PC-9 (cell line): ENCODE data around the gene CFH. TPM values are rescaled to one million over a fixed set of nuclear protein-coding genes. Genes with fewer than 3 reads are reported as not detected.

Source experiments
- BruUV-seq: library from RNA; stranded (reverse); fragments of 400-500 nt; replicated peaks from 2 replicates; lab custom pipeline; 2021; lab: Mats Ljungman, UMichigan
- CTCF ChIA-PET: fragments of 300-600 bp; sonication (Branson Sonifier 250); formaldehyde crosslinking; loops from one replicate; lab custom pipeline; 2022; ENCODE audit warnings: antibody characterized with exemption; lab: Charles Lee
- POLR2A ChIA-PET: fragments of 300-600 bp; sonication (Branson Sonifier 250); formaldehyde crosslinking; loops from one replicate; lab custom pipeline; 2022; ENCODE audit warnings: antibody characterized with exemption; ENCODE audit not compliant: unreplicated experiment; lab: Charles Lee
- DNase-seq, 2 experiments: peaks; one replicate each; pipeline versions ENCODE4 v3.0.0 to v3.0.0-alpha.2; 2015 to 2022; ENCODE audit warnings: mixed read lengths in 1 of 2
- H2AFZ ChIP-seq: fragments of 200-600 bp; sonication (generic); 2 replicates; pipeline ENCODE4 v1.8.1; 2017; ENCODE audit warnings: antibody characterized with exemption
- H3F3A ChIP-seq: fragments of 200-600 bp; sonication (generic); 2 replicates; pipeline ENCODE4 v1.8.1; 2017; ENCODE audit warnings: antibody characterized with exemption, mild to moderate bottlenecking, low read depth; ENCODE audit not compliant: insufficient read depth
- H3K27ac ChIP-seq: fragments of 200-600 bp; sonication (generic); 2 replicates; pipeline ENCODE4 v1.6.1; 2016; ENCODE audit warnings: mixed run types
- H3K27me3 ChIP-seq: fragments of 200-600 bp; sonication (generic); 2 replicates; pipeline ENCODE4 v1.6.1; 2016; ENCODE audit warnings: low read depth, mixed run types; ENCODE audit not compliant: insufficient read depth
- H3K36me3 ChIP-seq: fragments of 200-600 bp; sonication (generic); 2 replicates; pipeline ENCODE4 v1.6.1; 2016; ENCODE audit warnings: low read depth, mixed run types
- H3K4me1 ChIP-seq: fragments of 200-600 bp; sonication (generic); replicated peaks from 2 replicates; pipeline ENCODE4 v1.6.1; 2016; ENCODE audit warnings: mixed run types; ENCODE audit not compliant: insufficient read depth
- H3K4me2 ChIP-seq: fragments of 200-600 bp; sonication (generic); 2 replicates; pipeline ENCODE4 v1.6.1; 2017; ENCODE audit warnings: mixed run types
- H3K4me3 ChIP-seq: fragments of 200-600 bp; sonication (generic); 2 replicates; pipeline ENCODE4 v1.6.1; 2016; ENCODE audit warnings: mixed run types
- H3K79me2 ChIP-seq: fragments of 200-600 bp; sonication (generic); 2 replicates; pipeline ENCODE4 v1.6.1; 2017; ENCODE audit warnings: low read depth, mixed run types
- H3K9me2 ChIP-seq: fragments of 200-600 bp; sonication (generic); 2 replicates; pipeline ENCODE4 v1.8.1; 2017; ENCODE audit warnings: mild to moderate bottlenecking; ENCODE audit not compliant: insufficient read depth
- H3K9me3 ChIP-seq: fragments of 200-600 bp; sonication (generic); 2 replicates; pipeline ENCODE4 v1.8.1; 2016; ENCODE audit warnings: low read depth; ENCODE audit not compliant: insufficient read depth
- H4K20me1 ChIP-seq: fragments of 200-600 bp; sonication (generic); 2 replicates; pipeline ENCODE4 v1.8.1; 2017; ENCODE audit not compliant: insufficient read depth
- EZH2 ChIP-seq: fragments of 200-600 bp; sonication (generic); IDR thresholded peaks from 2 replicates; pipeline ENCODE4 v1.8.0; 2017; ENCODE audit warnings: antibody characterized with exemption, low read depth
- intact Hi-C: fragments of 100-400 bp; cut with micrococcal nuclease; formaldehyde crosslinking; loops from one replicate; pipeline ENCODE4 v1.10.0; 2022; ENCODE audit not compliant: unreplicated experiment
- total RNA-seq: library from RNA; stranded (reverse); gene quantifications from 2 replicates; pipeline ENCODE4 v1.2.3, GENCODE V29; 2021
- TF ChIP-seq, protein P1 (sequence below): fragments of 200-600 bp; sonication (generic); conservative IDR thresholded peaks from 2 replicates; pipeline ENCODE4 v1.6.1; 2017; ENCODE audit warnings: mixed run types, antibody characterized with exemption, mild to moderate bottlenecking, moderate library complexity

The CFH gene
- total RNA-seq, 1 experiment from 2014 or later: 3.8 TPM

- Histone ChIP-seq H3K9me3 (no peaks in the 10 kb centered on the region), H3K79me2 (no peaks in the 10 kb centered on the region), H3F3A (no peaks in the 10 kb centered on the region), H3K27ac (no peak overlapping the region), H2AFZ (0 out of 2 replicates have a peak overlapping the region, but pooled peaks have one; percentile 22), H3K4me2 (no peak overlapping the region), H3K4me3 (no peak overlapping the region), H3K36me3 (no peaks in the 10 kb centered on the region), H3K27me3 (no peaks in the 10 kb centered on the region), H3K4me1 (no peaks in the 10 kb centered on the region), H4K20me1 (no peaks in the 10 kb centered on the region), H3K9me2 (no peaks in the 10 kb centered on the region)
- TF ChIP-seq, protein P1, sequence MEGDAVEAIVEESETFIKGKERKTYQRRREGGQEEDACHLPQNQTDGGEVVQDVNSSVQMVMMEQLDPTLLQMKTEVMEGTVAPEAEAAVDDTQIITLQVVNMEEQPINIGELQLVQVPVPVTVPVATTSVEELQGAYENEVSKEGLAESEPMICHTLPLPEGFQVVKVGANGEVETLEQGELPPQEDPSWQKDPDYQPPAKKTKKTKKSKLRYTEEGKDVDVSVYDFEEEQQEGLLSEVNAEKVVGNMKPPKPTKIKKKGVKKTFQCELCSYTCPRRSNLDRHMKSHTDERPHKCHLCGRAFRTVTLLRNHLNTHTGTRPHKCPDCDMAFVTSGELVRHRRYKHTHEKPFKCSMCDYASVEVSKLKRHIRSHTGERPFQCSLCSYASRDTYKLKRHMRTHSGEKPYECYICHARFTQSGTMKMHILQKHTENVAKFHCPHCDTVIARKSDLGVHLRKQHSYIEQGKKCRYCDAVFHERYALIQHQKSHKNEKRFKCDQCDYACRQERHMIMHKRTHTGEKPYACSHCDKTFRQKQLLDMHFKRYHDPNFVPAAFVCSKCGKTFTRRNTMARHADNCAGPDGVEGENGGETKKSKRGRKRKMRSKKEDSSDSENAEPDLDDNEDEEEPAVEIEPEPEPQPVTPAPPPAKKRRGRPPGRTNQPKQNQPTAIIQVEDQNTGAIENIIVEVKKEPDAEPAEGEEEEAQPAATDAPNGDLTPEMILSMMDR: no peak
- TF ChIP-seq EZH2: no peak
- no peak for DNase-seq
- intact Hi-C loops: no loop called here
- CTCF ChIA-PET: no interaction called here
- POLR2A ChIA-PET: no interaction called here
- no TSS peak for BruUV-seq
These were observed 122.3 kb downstream of the CFH start for GRCh38 chr1:196774175-196774574.

GRCh38 chr1:196774603-196775002 lies 122.8 kb downstream of the CFH start, which contains the start of gene CFHR3:
Gene CFHR3, plus strand, starts transcription at chr1:196774840. Its CDS starts 47 bp downstream, at chr1:196774887.
- no peaks in the 10 kb centered on the region for H3K79me2 ChIP-seq
- no peaks in the 10 kb centered on the region for H3K4me1 ChIP-seq
- no peaks in the 10 kb centered on the region for H3K9me3 ChIP-seq
- H2AFZ ChIP-seq: 0 out of 2 replicates have a peak within 1 kb of the TSS, but pooled peaks have one; percentile 22
- BruUV-seq: no TSS peak
- no peaks in the 10 kb centered on the region for H4K20me1 ChIP-seq
- TF ChIP-seq, protein P1: no peak
- no peak for TF ChIP-seq EZH2
- H3K4me2 ChIP-seq: no peak within 1 kb of the TSS
- H3K27me3 ChIP-seq: no peaks in the 10 kb centered on the region
- no peak within 1 kb of the TSS for H3K27ac ChIP-seq
- no peak within 1 kb of the TSS for H3K4me3 ChIP-seq
- no peaks in the 10 kb centered on the region for H3K9me2 ChIP-seq
- no peaks in the 10 kb centered on the region for H3K36me3 ChIP-seq
- CTCF ChIA-PET: no interaction called here
- POLR2A ChIA-PET: no interaction called here
- intact Hi-C loops: no loop called here
- DNase-seq: no peak
- H3F3A ChIP-seq: no peaks in the 10 kb centered on the region

GRCh38 chr1:196777603-196778002 lies 125.8 kb downstream of the CFH start:
- Histone ChIP-seq H4K20me1 (no peaks in the 10 kb centered on the region), H3K4me1 (no peaks in the 10 kb centered on the region), H3K27me3 (no peaks in the 10 kb centered on the region), H3K79me2 (no peaks in the 10 kb centered on the region), H3K9me3 (0 out of 2 replicates have a peak, but pooled peaks cover 4% of the 10 kb centered on the region), H3K36me3 (no peaks in the 10 kb centered on the region), H3K27ac (no peak overlapping the region), H3K4me3 (no peak overlapping the region), H3F3A (no peaks in the 10 kb centered on the region), H2AFZ (no peak overlapping the region), H3K4me2 (no peak overlapping the region), H3K9me2 (no peaks in the 10 kb centered on the region)
- no TSS peak for BruUV-seq
- DNase-seq: no peak
- POLR2A ChIA-PET: no interaction called here
- CTCF ChIA-PET: no interaction called here
- intact Hi-C loops: no loop called here
- TF ChIP-seq EZH2: no peak
- TF ChIP-seq, protein P1: no peak
